Dendritic cell treated with granulocyte-macrophage colony-stimulating factor and Interleukin-4, amounts not matched to agents 40 ng/mL and 50 ng/mL, for 4 days (primary cell): Measurements from ENCODE around the gene MYZAP.
A peak's percentile ranks its signal among the peaks of the same experiment; 100 is the strongest.

Source experiments
- H3K27ac Mint-ChIP-seq: one replicate; pipeline ENCODE4 v1.8.0; 2022; ENCODE audit warnings: mild to moderate bottlenecking, mixed read lengths
- H3K27me3 Mint-ChIP-seq: one replicate; pipeline ENCODE4 v1.8.0; 2022; ENCODE audit warnings: mild to moderate bottlenecking, mixed read lengths
- H3K36me3 Mint-ChIP-seq: one replicate; pipeline ENCODE4 v1.8.0; 2022; ENCODE audit warnings: low read depth, mixed read lengths
- H3K4me1 Mint-ChIP-seq: one replicate; pipeline ENCODE4 v1.8.0; 2022; ENCODE audit warnings: low read depth, mixed read lengths
- H3K4me3 Mint-ChIP-seq: one replicate; pipeline ENCODE4 v1.8.0; 2022; ENCODE audit warnings: mild to moderate bottlenecking, moderate library complexity, mixed read lengths
- H3K9me3 Mint-ChIP-seq: one replicate; pipeline ENCODE4 v1.8.0; 2022; ENCODE audit warnings: mixed read lengths
- intact Hi-C: fragments of 100-400 bp; cut with micrococcal nuclease; formaldehyde crosslinking; loops from one replicate; pipeline ENCODE4 v1.15.0; 2022

The MYZAP gene

GRCh38 chr15:57591822-57592367, at the start of gene MYZAP:
MYZAP (plus strand) TSS chr15:57591904; CDS start chr15:57592035, 131 bp downstream.
- Mint-ChIP-seq H3K36me3 (peaks cover 8% of the 10 kb centered on the region), H3K4me3 (peak within 1 kb of the TSS; percentile 74), H3K4me1 (peaks cover 80% of the 10 kb centered on the region), H3K9me3 (no peaks in the 10 kb centered on the region), H3K27me3 (peaks cover 19% of the 10 kb centered on the region), H3K27ac (peak within 1 kb of the TSS; percentile 98)
- intact Hi-C loops = no loop called here

GRCh38 chr15:57542505-57542817, 49.2 kb upstream of the MYZAP start:
- intact Hi-C loops = loop anchor here (5.0 kb wide), 1 partner anchor 200 kb away; no protein-coding TSS in a partner anchor
- peaks cover 1% of the 10 kb centered on the region for H3K27me3 Mint-ChIP-seq

GRCh38 chr15:57544848-57545480, 46.7 kb upstream of the MYZAP start:
- Mint-ChIP-seq H3K4me1 (peaks cover 9% of the 10 kb centered on the region), H3K27me3 (no peaks in the 10 kb centered on the region), H3K36me3 (no peaks in the 10 kb centered on the region), H3K4me3 (no peak overlapping the region), H3K9me3 (peaks cover 8% of the 10 kb centered on the region), H3K27ac (no peak overlapping the region)
- intact Hi-C loops = loop anchor here (5.0 kb wide), 1 partner anchor 203 kb away; no protein-coding TSS in a partner anchor

More at GRCh38 chr15:57542505-57542817, 49.2 kb upstream of the MYZAP start:
- H3K4me1 Mint-ChIP-seq = no peaks in the 10 kb centered on the region
- no peak overlapping the region for H3K27ac Mint-ChIP-seq
- H3K4me3 Mint-ChIP-seq = no peak overlapping the region
- H3K36me3 Mint-ChIP-seq = no peaks in the 10 kb centered on the region
- peaks cover 8% of the 10 kb centered on the region for H3K9me3 Mint-ChIP-seq

- H3K4me3 Mint-ChIP-seq = no peak overlapping the region
- H3K27me3 Mint-ChIP-seq = no peaks in the 10 kb centered on the region
- no peaks in the 10 kb centered on the region for H3K9me3 Mint-ChIP-seq
- H3K36me3 Mint-ChIP-seq = no peaks in the 10 kb centered on the region
- intact Hi-C loops = no loop called here
- H3K27ac Mint-ChIP-seq = no peak overlapping the region
- peaks cover 17% of the 10 kb centered on the region for H3K4me1 Mint-ChIP-seq
Measured at GRCh38 chr15:57545995-57546394, 45.7 kb upstream of the MYZAP start.

GRCh38 chr15:57547243-57547755, 44.4 kb upstream of the MYZAP start:
- Mint-ChIP-seq H3K4me1 (peaks cover 22% of the 10 kb centered on the region), H3K9me3 (no peaks in the 10 kb centered on the region), H3K4me3 (no peak overlapping the region), H3K27me3 (no peaks in the 10 kb centered on the region), H3K27ac (no peak overlapping the region), H3K36me3 (no peaks in the 10 kb centered on the region)
- intact Hi-C loops = no loop called here

- no peak overlapping the region for H3K4me3 Mint-ChIP-seq
- no peaks in the 10 kb centered on the region for H3K27me3 Mint-ChIP-seq
- H3K27ac Mint-ChIP-seq = peak overlapping the region; percentile 10
- H3K4me1 Mint-ChIP-seq = peaks cover 22% of the 10 kb centered on the region
- no peaks in the 10 kb centered on the region for H3K36me3 Mint-ChIP-seq
- intact Hi-C loops = no loop called here
- no peaks in the 10 kb centered on the region for H3K9me3 Mint-ChIP-seq
Measured at GRCh38 chr15:57548351-57548750, 43.4 kb upstream of the MYZAP start.

GRCh38 chr15:57548835-57549234, 42.9 kb upstream of the MYZAP start:
- no peaks in the 10 kb centered on the region for H3K36me3 Mint-ChIP-seq
- peaks cover 22% of the 10 kb centered on the region for H3K4me1 Mint-ChIP-seq
- no peaks in the 10 kb centered on the region for H3K27me3 Mint-ChIP-seq
- H3K4me3 Mint-ChIP-seq = no peak overlapping the region
- intact Hi-C loops = no loop called here
- peak overlapping the region; percentile 10 for H3K27ac Mint-ChIP-seq
- no peaks in the 10 kb centered on the region for H3K9me3 Mint-ChIP-seq

GRCh38 chr15:57549935-57550334, 41.8 kb upstream of the MYZAP start:
- Mint-ChIP-seq H3K4me1 (peaks cover 22% of the 10 kb centered on the region), H3K4me3 (no peak overlapping the region), H3K27me3 (no peaks in the 10 kb centered on the region), H3K27ac (no peak overlapping the region), H3K9me3 (no peaks in the 10 kb centered on the region), H3K36me3 (no peaks in the 10 kb centered on the region)
- intact Hi-C loops = no loop called here

GRCh38 chr15:57550640-57551039, 41.1 kb upstream of the MYZAP start:
- no peaks in the 10 kb centered on the region for H3K27me3 Mint-ChIP-seq
- H3K36me3 Mint-ChIP-seq = no peaks in the 10 kb centered on the region
- H3K4me1 Mint-ChIP-seq = peaks cover 22% of the 10 kb centered on the region
- no peak overlapping the region for H3K4me3 Mint-ChIP-seq
- no peaks in the 10 kb centered on the region for H3K9me3 Mint-ChIP-seq
- H3K27ac Mint-ChIP-seq = peak overlapping the region; percentile 58
- intact Hi-C loops = no loop called here

- H3K4me3 Mint-ChIP-seq = no peak overlapping the region
- peak overlapping the region; percentile 58 for H3K27ac Mint-ChIP-seq
- intact Hi-C loops = no loop called here
- no peaks in the 10 kb centered on the region for H3K9me3 Mint-ChIP-seq
- H3K36me3 Mint-ChIP-seq = no peaks in the 10 kb centered on the region
- H3K27me3 Mint-ChIP-seq = no peaks in the 10 kb centered on the region
- peaks cover 22% of the 10 kb centered on the region for H3K4me1 Mint-ChIP-seq
Measured at GRCh38 chr15:57551715-57552677, 39.7 kb upstream of the MYZAP start.

GRCh38 chr15:57552678-57553334, 38.9 kb upstream of the MYZAP start:
- H3K27me3 Mint-ChIP-seq = no peaks in the 10 kb centered on the region
- intact Hi-C loops = no loop called here
- peaks cover 22% of the 10 kb centered on the region for H3K4me1 Mint-ChIP-seq
- H3K4me3 Mint-ChIP-seq = no peak overlapping the region
- no peaks in the 10 kb centered on the region for H3K36me3 Mint-ChIP-seq
- peak overlapping the region; percentile 45 for H3K27ac Mint-ChIP-seq
- H3K9me3 Mint-ChIP-seq = no peaks in the 10 kb centered on the region

- Mint-ChIP-seq H3K27ac (peak overlapping the region; percentile 45), H3K36me3 (no peaks in the 10 kb centered on the region), H3K27me3 (no peaks in the 10 kb centered on the region), H3K9me3 (no peaks in the 10 kb centered on the region), H3K4me3 (no peak overlapping the region), H3K4me1 (peaks cover 19% of the 10 kb centered on the region)
- intact Hi-C loops = no loop called here
Measured at GRCh38 chr15:57553526-57553925, 38.2 kb upstream of the MYZAP start.

- Mint-ChIP-seq H3K9me3 (no peaks in the 10 kb centered on the region), H3K4me3 (no peak overlapping the region), H3K4me1 (peaks cover 13% of the 10 kb centered on the region), H3K27ac (peak overlapping the region; percentile 38), H3K27me3 (peaks cover 4% of the 10 kb centered on the region), H3K36me3 (no peaks in the 10 kb centered on the region)
- intact Hi-C loops = no loop called here
Measured at GRCh38 chr15:57554063-57554811, 37.5 kb upstream of the MYZAP start.
